CMK (cell line): ENCODE data around the gene MYBPHL.
"Not testable (repeated sequence)": the region's sequence is repeated elsewhere in the genome, so short reads cannot be mapped to it uniquely, and the experiment has no call there.

ENCODE experiments used
- DNase-seq: peaks from one replicate; pipeline ENCODE4 v3.0.0-alpha.2; 2010; ENCODE audit warnings: low read depth

MYBPHL gene

DNA sequence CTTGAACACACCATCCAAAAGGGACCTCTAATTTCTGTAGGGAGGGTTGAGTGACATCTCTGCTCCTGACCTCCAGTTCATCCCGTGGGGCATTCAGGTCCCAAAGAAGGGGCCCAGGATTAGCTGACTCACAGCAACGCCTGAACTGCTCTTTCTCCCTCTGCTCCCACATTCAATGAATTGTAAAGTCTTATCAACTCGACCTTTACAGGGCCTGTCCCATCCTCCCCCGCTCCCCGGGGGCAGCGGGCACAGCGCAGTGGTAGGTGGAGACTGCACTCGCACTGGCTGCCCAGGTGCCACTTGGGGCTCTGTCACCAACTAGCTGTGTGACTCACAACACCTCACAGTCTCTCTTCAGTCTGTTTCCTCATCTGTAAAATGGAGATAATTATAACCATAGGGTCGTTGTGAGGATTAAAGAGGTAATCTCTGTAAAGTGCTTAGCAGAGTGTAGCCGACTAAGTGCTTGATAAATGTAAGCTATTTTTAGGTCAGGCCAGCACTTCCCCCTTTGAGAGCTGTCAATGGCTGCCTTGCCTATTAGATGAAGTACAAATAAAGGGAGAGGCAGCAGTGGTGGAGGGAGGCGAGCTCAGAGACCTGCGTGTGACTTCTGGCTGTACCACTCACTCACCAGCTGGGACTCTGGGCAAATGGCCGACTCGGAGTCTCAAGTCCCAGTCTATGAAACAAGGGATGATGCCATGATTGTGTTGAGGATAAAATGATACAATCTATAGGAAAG lies 637 bp upstream of the MYBPHL start:
- DNase-seq: no peak

DNA sequence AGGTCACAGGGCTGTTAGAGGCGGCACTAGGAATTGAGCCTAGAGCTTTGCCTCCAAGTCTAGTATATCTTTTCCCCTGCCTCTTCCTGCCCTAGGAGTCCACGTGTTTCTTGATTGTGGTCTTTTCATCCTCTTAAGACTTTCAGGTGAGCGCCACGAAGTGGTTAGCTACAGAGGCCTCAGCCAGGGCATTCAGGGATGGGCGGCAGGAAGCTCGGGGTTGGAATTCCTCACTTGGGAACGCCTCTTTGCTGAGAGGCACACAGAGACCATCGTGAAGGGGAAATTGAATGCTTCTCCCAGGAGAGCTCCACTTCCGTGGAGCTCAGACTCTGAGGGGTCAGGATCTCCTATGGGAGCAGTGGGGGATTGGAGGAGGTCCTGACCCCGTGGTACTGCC lies 820 bp downstream of the MYBPHL start:
- DNase-seq: not testable (repeated sequence)

DNA sequence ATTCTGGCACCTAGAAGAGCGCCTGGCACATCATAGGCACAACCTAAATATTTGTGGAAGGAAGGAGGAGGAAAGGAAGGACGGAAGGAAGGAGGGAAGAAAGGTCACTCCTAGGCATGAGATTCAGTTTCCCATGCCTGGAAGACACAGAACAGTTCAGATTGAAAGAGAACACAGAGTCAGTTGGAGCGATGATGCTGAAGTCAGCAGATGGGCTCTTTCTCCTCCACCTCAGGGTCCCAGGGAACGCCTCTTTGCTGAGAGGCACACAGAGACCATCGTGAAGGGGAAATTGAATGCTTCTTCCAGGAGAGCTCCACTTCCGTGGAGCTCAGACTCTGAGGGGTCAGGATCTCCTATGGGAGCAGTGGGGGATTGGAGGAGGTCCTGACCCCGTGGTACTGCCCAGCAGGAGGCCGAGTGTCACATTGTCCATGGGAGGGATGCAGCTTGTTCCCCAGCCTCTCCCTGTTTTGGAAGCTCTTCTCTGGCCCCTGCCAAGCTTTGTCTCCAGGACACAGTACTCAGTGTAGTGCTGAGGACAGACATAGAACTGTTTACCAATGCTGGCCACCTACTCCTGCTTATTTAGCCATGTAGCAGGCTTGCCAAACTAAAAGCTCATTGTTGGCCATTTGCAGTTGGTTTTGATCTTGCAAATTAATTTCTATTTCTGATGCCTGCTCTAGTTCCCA lies 2.4 kb downstream of the MYBPHL start:
- DNase-seq: no peak

GRCh38 chr1:109301874-109302273 lies 4.9 kb downstream of the MYBPHL start:
- no peak for DNase-seq

DNA sequence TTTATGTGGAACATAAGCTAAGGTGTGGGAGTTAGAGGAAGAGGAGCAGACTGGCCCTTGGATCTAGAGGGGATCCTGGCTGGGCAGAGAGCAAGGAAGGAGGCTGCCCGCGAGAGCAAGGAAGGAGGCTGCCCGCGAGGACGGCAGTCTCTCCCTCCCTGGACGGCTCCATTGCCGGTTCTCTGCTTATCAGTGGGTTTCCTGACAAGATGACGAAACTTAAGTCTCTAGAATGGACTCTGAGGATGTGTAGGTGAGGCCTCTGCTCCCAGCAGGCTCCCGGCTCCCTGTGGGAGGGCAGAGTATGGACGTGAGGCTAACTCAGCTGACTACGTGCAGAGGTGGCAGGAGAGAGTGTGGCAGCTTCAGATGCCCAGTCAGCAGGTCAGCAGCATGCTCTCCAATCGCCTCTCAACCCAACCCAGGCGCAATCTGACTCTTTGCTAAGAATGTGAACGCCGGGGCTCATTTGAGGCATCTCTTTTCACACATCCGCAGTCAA lies 6.1 kb downstream of the MYBPHL start:
- DNase-seq: no peak

DNA sequence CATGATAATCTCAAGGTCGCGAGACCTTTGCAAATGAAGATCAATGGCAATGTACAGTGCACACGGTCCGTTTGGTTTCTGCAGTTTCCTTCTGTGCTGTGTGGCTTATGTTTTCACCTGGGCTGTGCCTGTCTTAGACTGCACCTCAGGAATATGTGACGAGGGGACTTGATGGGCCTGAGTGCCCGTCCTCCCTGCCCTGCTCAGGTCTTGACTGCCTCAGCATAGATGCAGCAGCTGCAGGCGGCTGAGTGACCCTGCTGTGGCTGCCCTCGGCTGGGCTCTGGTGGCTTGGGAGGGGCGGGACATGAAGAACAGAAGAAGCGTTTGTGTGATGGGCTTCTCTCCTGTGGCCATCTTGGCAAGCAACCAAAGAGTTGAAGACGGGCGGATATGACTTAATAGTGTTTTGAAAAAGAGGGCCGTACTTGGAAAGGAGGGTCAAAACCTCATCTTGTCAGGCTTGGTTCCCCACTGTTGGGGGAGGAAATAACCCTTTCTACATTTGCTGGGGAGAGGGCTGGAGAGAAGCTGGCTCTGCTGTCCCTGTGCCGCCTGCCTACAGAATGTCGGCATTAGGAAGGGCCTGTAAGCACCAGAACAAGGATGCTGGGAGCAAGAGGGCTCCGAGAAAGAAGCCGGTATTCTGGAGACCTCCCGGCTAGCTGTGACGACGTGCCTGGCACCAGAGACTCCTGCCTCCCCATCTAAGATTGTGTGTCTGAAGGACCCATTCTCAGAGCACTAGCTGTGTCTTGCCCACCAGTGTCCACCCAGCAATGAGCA lies 7.1 kb downstream of the MYBPHL start:
- DNase-seq: no peak

DNA sequence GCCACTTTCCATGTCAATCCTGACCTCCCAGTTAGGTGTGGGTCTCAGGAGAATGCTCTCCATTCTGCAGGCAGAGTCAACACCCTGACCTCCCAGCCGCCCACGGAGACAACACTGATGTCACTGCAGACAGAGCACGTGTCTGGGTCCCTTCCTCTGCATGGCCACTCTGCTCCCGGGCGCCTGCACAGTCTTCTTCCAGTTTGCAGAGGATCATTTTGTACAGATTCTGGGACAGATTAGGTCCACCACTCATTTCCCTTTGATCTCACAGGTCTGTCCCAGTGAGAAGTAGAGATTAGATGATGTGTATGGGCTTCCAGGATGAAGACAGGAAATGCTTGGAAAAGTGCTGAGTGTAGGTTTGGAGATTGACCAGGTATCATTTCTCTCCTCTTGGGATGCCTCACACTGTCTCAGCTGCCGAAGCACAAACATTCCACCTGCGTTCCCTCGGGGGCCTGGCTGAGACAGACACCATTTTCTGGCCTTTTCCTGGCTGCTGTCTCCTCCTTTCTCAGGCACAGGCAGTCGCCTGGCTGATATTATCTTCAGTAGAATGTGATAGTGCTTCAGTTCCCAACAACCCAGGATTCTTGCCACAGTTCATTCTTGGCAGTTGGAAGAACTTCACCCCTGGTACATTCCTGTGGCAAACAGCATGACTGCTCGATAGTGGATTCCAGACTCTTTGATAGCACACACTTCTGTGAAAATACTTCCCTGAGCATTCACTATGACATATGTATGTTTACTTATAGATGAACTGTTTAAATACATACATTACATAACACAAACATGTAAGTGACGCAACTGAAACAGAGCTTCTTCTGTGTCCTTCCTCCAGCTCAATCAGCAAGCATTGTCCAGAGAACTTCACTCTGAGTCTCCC lies 7.9 kb downstream of the MYBPHL start:
- no peak for DNase-seq

- DNase-seq: no peak
These were observed 10.0 kb downstream of the MYBPHL start for GRCh38 chr1:109296782-109297181.

- no peak for DNase-seq
These were observed 10.9 kb downstream of the MYBPHL start for GRCh38 chr1:109295712-109296415.

DNA sequence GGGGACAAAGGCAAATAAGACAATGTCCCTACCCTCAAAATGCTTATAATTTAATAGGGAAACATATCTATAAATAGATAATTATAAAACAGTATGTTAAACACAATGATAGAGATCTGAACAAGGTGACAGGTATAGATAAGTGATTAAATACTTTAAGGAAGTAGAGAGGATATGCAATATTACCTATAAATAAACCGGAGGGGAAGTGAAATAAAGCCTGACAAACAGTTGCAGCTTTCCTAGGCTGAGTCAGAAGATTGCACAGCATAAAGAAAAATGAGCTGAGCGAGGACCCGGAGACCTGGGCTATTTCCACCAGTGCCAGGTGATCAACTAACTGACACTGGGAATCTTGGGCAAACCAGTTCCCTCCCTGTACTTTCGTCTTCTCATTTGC lies 12.3 kb downstream of the MYBPHL start:
- no peak for DNase-seq

DNA sequence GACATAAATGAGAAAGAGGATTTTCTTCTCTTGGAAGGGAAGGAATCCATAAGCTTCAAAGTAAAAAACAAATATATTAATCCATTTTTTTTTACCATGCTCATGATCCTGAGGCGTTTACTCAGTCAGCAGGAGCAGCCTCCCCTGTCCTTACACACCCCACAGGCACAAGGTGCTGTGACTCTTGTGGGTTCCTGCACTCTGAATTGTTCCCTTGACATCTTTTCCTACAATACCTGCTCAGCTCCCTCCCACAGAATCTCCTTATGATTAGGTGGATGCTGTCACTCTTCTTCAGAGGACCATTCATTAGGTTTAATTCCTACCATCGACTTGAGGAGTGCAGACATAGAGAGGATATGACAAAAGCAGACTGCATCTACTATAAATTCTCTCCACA lies 13.8 kb downstream of the MYBPHL start:
- DNase-seq: no peak

- DNase-seq: no peak
These were observed 14.4 kb downstream of the MYBPHL start for GRCh38 chr1:109292364-109292763.

- no peak for DNase-seq
These were observed 15.8 kb downstream of the MYBPHL start for GRCh38 chr1:109290998-109291397.

DNA sequence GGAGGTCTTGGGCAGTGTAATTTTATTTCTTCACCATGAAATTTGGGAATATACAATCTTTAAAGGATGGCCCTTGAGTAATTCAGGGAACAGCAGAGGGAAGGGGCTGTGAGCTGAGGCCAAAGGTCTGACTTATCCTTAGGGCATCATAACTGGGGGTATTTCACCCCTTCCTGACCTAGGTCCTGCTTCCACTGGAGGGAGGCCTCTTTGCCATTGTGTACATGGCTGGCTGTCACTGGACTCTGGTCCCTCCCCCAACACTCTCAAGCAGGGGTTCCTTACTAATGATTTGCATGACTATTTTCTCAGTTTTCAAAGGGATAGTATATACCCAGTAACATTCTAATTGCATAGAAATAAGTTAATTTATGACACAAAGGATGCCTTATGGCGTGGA lies 16.7 kb downstream of the MYBPHL start:
- no peak for DNase-seq

GRCh38 chr1:109286762-109287161 lies 20.0 kb downstream of the MYBPHL start:
- not testable (repeated sequence) for DNase-seq

- DNase-seq: no peak
These were observed 22.8 kb downstream of the MYBPHL start for GRCh38 chr1:109283748-109284600.

DNA sequence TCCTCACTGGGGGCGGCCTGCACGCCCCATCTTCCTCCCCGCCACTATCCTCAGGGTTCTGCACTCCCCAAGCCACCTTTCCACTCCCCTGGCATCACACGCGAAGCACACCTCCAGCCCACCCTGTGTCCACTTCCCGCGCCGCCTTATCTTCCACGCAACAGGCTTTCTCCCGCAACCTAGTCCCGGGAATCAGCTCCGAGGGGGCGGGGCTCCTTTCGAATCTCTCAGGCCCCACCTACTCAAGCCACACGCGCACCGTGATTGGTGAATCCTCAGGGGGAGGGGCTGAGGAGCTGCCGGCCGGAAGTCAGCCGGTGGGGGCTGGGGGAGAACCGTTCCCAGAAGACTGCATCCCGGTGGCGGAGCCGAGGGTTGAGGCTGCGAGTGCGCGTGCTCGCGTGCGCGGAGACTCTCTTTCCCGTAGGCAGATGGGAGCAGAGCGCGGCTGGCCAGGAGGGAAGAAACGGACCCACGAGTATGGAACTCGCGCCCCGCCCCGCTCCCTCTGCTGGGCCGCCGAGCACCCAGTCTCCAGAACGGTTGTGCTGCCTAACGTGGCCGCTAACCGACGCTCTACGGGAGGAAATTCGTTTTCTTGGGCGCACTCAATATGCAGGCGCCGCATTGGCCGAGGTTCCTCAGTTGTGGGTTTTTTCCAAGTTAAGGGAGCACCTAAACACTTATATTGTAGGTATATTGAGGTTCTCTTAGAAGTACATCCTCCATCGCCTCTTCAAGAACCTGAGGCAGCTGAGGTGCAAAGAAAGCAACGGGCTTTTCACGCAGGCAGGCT lies 23.7 kb downstream of the MYBPHL start, which contains the start of gene PSRC1:
Gene PSRC1 (minus strand): TSS at position 194 of the 796 bp plus-strand sequence.
- peak; percentile 85 for DNase-seq

DNA sequence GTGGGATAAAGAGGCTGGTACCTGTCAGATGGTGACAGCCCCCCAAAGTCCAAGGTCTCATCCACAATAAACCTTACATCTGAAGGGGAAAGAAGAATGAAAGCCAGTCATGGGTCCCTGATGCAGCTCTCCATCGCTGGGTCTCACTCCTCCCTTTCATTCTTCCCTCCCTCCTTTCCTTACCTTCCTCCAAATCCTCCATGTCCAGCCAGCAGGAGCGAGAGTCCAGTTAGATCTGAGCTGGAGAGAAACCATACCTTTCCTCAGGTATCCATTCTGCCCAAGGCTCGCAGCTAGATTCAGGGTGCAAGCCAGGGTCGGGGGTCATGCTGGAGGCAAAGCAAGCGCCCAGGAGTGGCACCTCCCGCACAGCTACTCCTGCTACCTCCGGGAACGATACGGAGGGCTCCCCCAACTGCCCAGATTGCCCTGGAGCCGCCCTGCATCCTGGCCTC lies 24.3 kb downstream of the MYBPHL start:
- no peak for DNase-seq
